HUES48 (cell line): Measurements from ENCODE around the gene ZNF24.
A peak's percentile ranks its signal among the peaks of the same experiment; 100 is the strongest.

Experiments
- H3K27ac ChIP-seq: one replicate; pipeline ENCODE4 v1.7.0; 2013; ENCODE audit warnings: low read depth, low read length, inconsistent platforms
- H3K27me3 ChIP-seq: 2 replicates; pipeline ENCODE4 v1.6.1; 2013; ENCODE audit warnings: mild to moderate bottlenecking, low read length; ENCODE audit not compliant: control insufficient read depth, insufficient read depth
- H3K36me3 ChIP-seq: 2 replicates; pipeline ENCODE4 v1.6.1; 2013; ENCODE audit warnings: low read length; ENCODE audit not compliant: control insufficient read depth, insufficient read depth
- H3K4me1 ChIP-seq: 2 replicates; pipeline ENCODE4 v1.6.1; 2013; ENCODE audit warnings: mild to moderate bottlenecking, low read length; ENCODE audit not compliant: control insufficient read depth, insufficient read depth
- H3K4me3 ChIP-seq: 2 replicates; pipeline ENCODE4 v1.5.1; 2013; ENCODE audit warnings: mild to moderate bottlenecking, low read depth, low read length
- H3K9ac ChIP-seq: 2 replicates; pipeline ENCODE4 v1.6.1; 2013; ENCODE audit warnings: mild to moderate bottlenecking, low read depth, low read length, moderate library complexity
- H3K9me3 ChIP-seq: 2 replicates; pipeline ENCODE4 v1.6.1; 2013; ENCODE audit warnings: low read length; ENCODE audit not compliant: control insufficient read depth, insufficient read depth

Gene ZNF24

DNA sequence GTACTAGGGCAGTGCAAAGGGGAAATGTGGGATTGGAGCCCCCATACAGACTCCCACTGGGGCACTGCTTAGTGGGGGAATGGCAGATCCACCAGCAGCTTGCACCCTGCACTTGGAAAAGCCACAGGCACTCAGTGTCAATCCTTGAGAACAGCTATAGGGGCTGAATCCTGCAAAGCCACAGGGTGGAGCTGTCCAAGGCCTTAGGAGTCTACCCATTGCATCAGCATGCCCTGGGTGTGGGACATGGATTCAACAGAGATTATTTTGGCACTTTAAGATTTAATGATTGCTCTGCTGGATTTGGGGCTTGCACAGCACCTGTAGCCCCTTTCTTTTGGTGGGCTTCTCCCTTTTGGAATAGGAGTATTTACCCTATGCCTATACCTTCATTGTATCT, 8.6 kb upstream of the ZNF24 start:
- no peaks in the 10 kb centered on the region for H3K27me3 ChIP-seq
- no peak overlapping the region for H3K9ac ChIP-seq
- H3K9me3 ChIP-seq: peaks cover 25% of the 10 kb centered on the region
- no peaks in the 10 kb centered on the region for H3K36me3 ChIP-seq
- no peak overlapping the region for H3K4me3 ChIP-seq
- H3K27ac ChIP-seq: no peak overlapping the region
- peaks cover 14% of the 10 kb centered on the region for H3K4me1 ChIP-seq

DNA sequence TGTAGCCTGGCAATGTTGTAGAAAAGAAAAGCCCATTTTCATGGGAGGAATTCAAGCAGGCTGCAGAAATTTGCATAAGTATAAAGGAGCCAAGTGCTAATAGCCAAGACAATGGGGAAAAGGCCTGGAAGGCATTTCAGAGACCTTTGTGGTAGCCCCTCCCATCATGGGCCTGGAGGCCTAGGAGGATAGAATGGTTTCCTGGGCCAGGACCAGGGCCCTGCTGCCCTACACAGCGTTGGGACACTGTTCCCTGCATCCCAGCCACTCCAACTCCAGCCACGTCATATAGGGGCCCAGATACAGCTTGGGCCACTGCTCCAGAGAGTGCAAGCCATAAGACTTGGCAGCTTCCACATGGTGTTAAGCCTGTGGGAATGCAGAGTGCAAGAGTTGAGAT, 8.1 kb upstream of the ZNF24 start:
- Histone ChIP-seq H3K4me3 (no peak overlapping the region), H3K4me1 (peaks cover 14% of the 10 kb centered on the region), H3K36me3 (no peaks in the 10 kb centered on the region), H3K9me3 (peaks cover 25% of the 10 kb centered on the region), H3K27ac (no peak overlapping the region), H3K9ac (no peak overlapping the region), H3K27me3 (no peaks in the 10 kb centered on the region)

DNA sequence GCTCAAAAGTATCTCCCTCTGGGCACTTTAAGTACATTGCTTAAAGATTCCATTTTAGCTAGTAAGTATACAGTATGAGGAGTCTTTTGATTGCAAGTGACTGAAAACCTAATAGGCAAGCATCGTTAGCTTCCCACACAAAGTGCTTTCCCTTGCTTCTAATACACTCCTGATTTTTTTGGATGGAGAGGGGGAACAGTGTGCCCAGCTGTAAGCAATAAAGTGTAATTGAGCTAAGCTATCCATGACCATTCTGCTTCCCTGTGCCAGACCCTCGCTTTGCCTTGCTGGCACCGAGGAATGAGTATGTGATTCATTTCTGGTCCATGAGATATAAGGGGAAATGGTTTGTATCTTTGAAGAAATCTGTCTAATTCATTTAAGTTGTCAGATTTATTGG, 3.8 kb upstream of the ZNF24 start:
- H3K4me1 ChIP-seq: no peaks in the 10 kb centered on the region
- H3K36me3 ChIP-seq: no peaks in the 10 kb centered on the region
- peaks cover 18% of the 10 kb centered on the region for H3K9me3 ChIP-seq
- no peak overlapping the region for H3K4me3 ChIP-seq
- H3K27me3 ChIP-seq: no peaks in the 10 kb centered on the region
- H3K9ac ChIP-seq: no peak overlapping the region
- no peak overlapping the region for H3K27ac ChIP-seq

DNA sequence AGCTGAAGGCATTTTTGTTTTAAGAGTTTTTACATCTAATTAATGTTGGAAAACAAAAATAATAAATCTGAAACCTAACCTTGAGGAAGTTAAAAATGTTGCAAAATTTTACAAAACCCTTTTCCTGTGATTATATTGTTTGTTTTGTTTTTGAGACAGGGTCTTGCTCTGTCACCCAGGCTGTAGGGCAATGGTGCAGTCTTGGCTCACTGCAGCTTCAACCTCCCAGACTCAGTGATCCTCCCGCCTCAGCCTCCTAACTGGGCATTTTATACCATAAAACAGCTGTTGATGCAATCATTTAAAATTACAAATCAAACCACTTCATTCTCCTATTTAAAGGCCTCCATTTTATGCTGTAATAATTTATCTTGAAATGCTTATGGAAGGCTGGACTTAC, 1.7 kb upstream of the ZNF24 start:
- Histone ChIP-seq H3K9ac (no peak overlapping the region), H3K4me3 (no peak overlapping the region), H3K27ac (no peak overlapping the region)

DNA sequence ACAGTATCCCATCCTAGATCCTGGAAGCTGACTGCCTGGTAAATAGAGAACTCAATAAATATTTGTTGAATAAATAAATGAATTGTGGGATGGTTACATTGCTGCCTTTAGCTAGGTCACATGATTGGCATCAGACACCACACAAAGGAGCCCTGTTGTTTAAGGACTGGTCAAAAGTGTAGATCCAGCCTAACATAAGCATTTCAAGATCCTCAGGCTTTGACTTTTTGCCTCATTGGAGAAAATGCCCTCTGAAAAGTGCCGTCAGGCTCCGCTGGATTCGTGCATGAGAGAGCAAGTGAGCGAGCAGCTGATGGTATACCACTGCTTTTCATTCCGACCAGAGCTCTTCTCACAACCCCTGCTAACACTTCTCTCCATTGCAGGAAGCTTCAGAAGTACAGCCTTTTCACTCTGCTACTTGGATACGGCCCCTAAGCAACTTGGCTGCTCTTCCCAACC, 1.3 kb upstream of the ZNF24 start:
- H3K27ac ChIP-seq: peak overlapping the region; percentile 61
- no peaks in the 10 kb centered on the region for H3K4me1 ChIP-seq
- no peak overlapping the region for H3K4me3 ChIP-seq
- no peaks in the 10 kb centered on the region for H3K27me3 ChIP-seq
- no peaks in the 10 kb centered on the region for H3K9me3 ChIP-seq
- H3K36me3 ChIP-seq: peaks cover 10% of the 10 kb centered on the region
- no peak overlapping the region for H3K9ac ChIP-seq

More for the DNA sequence above, 1.7 kb upstream of the ZNF24 start:
- Histone ChIP-seq H3K36me3 (peaks cover 5% of the 10 kb centered on the region), H3K4me1 (no peaks in the 10 kb centered on the region), H3K9me3 (peaks cover under 1% of the 10 kb centered on the region; the same call in 1 of the 2 replicates), H3K27me3 (no peaks in the 10 kb centered on the region)

DNA sequence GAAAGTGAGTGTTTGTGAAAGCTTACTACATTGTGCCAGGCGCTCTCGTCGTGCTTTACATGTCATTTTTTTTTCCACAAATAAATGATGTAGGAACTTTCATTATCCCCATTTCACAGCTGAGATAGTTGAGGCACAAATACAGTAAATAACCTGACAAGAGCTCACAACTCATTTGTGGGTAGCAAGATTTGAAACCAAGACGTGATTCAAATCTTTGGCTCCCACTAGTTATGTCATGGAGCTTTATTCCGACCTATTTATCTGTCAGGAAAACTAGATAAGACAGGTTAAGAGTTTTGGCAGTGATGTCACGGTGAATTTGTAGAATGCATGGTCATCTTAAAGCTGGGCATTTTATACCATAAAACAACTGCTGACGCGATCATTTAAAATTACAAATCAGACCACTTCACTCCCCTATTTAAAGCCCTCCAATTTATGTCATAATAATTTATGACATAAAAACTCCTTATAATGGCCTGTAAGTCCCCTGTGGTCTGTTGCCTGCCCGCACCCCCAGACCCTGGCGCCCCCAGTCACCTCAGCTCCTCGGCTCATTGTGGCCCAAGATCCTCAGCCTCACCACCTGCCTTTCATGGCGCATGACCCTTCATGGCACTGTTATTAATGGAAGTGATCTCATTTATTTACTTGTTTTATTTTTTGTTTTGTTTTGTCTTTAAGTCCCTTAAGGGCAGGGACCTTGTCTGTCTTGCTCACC, 678 bp upstream of the ZNF24 start:
- peak overlapping the region; percentile 99 for H3K27ac ChIP-seq
- no peaks in the 10 kb centered on the region for H3K27me3 ChIP-seq
- no peaks in the 10 kb centered on the region for H3K9me3 ChIP-seq
- H3K9ac ChIP-seq: peak overlapping the region; percentile 49
- H3K36me3 ChIP-seq: peaks cover 16% of the 10 kb centered on the region
- H3K4me1 ChIP-seq: no peaks in the 10 kb centered on the region
- H3K4me3 ChIP-seq: peak overlapping the region; percentile 93

DNA sequence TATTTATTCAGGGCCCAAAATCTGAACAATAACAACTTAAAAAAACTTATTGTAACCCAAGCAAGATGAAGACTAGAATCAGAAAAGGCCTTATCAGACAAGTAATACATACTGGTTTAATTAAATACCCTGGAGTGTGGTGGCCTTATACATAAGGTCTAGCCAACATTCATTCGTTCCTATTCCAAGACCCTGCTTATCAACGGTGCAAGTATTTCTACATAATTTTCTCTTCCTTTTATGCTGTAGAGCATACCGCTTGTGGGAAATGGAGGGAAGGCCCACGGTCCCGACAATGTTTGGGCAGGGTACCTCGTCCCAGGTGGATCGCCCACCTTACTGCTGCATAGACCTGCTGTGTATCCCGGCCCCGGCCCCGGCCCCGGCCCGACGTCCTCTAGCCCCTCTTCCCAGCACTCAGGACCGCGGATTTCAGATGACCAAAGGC, 708 bp downstream of the ZNF24 start:
- Histone ChIP-seq H3K9me3 (no peaks in the 10 kb centered on the region), H3K27me3 (no peaks in the 10 kb centered on the region), H3K27ac (peak overlapping the region; percentile 99)

DNA sequence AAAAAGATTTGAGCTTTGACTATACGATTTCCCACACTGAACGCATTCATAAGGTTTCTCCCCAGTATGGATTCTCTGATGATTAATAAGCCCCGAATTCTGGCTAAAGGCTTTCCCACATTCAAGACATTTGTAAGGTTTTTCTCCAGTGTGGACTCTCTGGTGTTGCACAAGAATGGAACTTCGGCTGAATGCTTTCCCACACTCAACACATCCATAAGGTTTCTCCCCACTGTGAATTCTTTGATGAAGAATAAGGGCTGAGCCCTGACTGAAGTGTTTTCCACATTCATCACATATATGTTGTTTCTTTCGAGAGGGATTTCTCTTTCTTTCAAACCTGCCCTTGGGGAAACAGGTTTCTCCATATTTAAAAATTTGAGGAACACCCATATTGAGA, 6.9 kb downstream of the ZNF24 start:
- Histone ChIP-seq H3K27ac (no peak overlapping the region), H3K4me1 (no peaks in the 10 kb centered on the region), H3K9me3 (no peaks in the 10 kb centered on the region), H3K4me3 (no peak overlapping the region), H3K36me3 (peaks cover 89% of the 10 kb centered on the region), H3K27me3 (no peaks in the 10 kb centered on the region), H3K9ac (no peak overlapping the region)

More for the DNA sequence above, 708 bp downstream of the ZNF24 start:
- Histone ChIP-seq H3K4me3 (peak overlapping the region; percentile 93), H3K36me3 (peaks cover 29% of the 10 kb centered on the region), H3K4me1 (no peaks in the 10 kb centered on the region), H3K9ac (peak overlapping the region; percentile 46; the same call in 1 of the 2 replicates)

DNA sequence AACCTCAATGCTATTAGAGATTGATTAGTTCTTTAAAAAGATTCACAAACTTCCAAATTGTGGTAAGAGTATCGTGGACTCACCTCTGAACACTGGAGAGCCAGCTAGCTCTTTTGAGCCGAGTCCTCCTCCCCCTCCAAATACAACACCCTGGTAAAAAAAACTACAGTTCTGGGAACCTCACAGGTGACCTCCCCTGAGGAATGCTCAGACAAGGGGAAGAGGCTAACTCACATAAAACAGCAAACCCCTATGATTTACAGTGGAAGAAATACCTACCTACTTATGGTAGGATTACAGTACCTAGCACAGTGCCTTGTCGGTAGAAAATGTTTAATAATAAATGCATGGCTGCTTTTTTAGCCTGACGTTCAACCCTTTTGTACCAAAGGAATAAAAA, 8.4 kb downstream of the ZNF24 start:
- no peak overlapping the region for H3K4me3 ChIP-seq
- H3K36me3 ChIP-seq: peaks cover 86% of the 10 kb centered on the region
- H3K27me3 ChIP-seq: no peaks in the 10 kb centered on the region
- H3K9ac ChIP-seq: no peak overlapping the region
- H3K27ac ChIP-seq: no peak overlapping the region
- no peaks in the 10 kb centered on the region for H3K9me3 ChIP-seq
- H3K4me1 ChIP-seq: no peaks in the 10 kb centered on the region

DNA sequence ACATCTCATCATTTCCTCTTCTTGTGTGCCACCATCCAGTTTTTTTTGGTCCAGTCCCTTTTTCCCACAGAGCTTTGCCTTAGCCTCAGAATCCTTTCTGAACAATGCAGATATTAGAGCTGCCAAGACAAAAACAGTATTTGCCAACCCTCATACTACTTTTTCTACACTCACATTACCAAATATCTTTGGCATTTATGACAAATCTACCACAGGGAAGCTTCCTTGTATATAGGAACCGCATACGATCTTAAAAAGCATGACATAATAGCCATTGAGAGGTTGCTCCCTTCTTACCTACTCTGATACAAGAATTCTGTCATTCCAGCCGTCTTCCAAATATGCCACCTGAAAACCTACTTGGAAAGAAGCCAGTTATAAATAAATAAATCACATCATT, 9.4 kb downstream of the ZNF24 start:
- Histone ChIP-seq H3K36me3 (peaks cover 76% of the 10 kb centered on the region), H3K4me1 (no peaks in the 10 kb centered on the region), H3K27me3 (no peaks in the 10 kb centered on the region), H3K4me3 (no peak overlapping the region), H3K9me3 (no peaks in the 10 kb centered on the region), H3K27ac (no peak overlapping the region), H3K9ac (no peak overlapping the region)

DNA sequence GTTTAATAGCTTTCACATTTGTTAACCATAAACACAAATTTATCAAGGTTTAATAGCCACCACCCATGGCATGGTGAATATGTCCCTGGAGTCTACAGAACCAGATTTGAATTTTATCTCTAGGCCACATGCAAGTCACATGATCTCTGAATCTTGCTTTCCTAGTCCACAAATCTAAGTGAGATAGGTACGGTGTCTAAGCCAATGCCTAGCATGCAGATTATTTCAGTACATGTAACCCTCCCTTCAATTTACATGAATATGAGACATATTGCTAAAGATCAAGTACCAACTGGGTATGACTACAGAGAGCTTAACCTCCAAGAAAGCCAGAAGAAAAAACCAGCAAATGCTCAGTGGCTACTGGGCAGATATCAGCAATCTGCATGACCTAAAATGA, 10.0 kb downstream of the ZNF24 start:
- Histone ChIP-seq H3K36me3 (peaks cover 70% of the 10 kb centered on the region), H3K9me3 (no peaks in the 10 kb centered on the region), H3K4me3 (no peak overlapping the region), H3K9ac (no peak overlapping the region), H3K27me3 (no peaks in the 10 kb centered on the region), H3K27ac (no peak overlapping the region), H3K4me1 (no peaks in the 10 kb centered on the region)
